ENCODE data around the gene THAP6. TPM values are rescaled to one million over a fixed set of nuclear protein-coding genes. Genes with fewer than 3 reads are reported as not detected.

Gene THAP6
- total RNA-seq, 1 experiment from 2014 or later = 25.5 TPM

DNA sequence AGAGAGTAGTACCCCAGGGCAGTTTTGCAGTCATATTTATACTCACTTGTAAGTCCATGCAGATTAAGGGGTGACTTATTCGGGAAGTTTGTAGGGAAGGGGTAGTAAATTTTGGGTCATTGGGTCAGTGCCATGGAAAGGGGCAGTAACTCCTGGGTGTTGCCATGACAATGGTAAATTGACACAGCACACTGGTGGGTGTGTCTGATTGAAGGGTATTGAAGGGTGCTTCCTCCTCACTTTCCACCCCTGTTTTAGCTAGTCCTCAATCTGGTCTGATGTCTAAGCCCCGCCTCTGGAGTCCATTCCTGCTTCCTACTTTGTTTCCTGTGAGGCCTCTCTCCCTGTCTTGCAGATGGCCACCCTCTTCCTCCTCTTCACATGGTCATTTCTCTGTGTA is 53.5 kb downstream of the THAP6 start (continued):
- no peak for TF ChIP-seq EGR1 (IDR thresholded peaks at IDR 0.05; ENCODE audit: low read depth)
- no peak for TF ChIP-seq ATF3 (IDR thresholded peaks at IDR 0.05)

Other genes starting within 250 kb of the THAP6 start
- 33.4 TPM for gene RCHY1, start 70 bp upstream of the THAP6 start, total RNA-seq (2021; ENCODE audit: unreplicated experiment)
- not detected for gene ODAPH, start 41.6 kb downstream of the THAP6 start, total RNA-seq (2021; ENCODE audit: unreplicated experiment)
- 1.2 TPM for gene CDKL2, start 116.1 kb downstream of the THAP6 start, total RNA-seq (2021; ENCODE audit: unreplicated experiment)
- 153 TPM for gene G3BP2, start 158.9 kb downstream of the THAP6 start, total RNA-seq (2021; ENCODE audit: unreplicated experiment)
- gene USO1, start 210.1 kb downstream of the THAP6 start, total RNA-seq (2021; ENCODE audit: unreplicated experiment) = 72.7 TPM

Measured in HCT116 (cell line).